Ovary (tissue), 9 donors: ENCODE results near the gene PI4K2A. TPM values are rescaled to one million over a fixed set of nuclear protein-coding genes. Genes with fewer than 3 reads are reported as not detected.

Experiments used
- DNase-seq, 5 donors: peaks; one replicate each; pipeline ENCODE4 v3.0.0-alpha.2; 2019 to 2020
- H3K27ac ChIP-seq, 2 donors: fragments of 200-600 bp; one replicate each; pipeline versions ENCODE4 v1.5.1 to v1.8.0; 2019 to 2022
- H3K27me3 ChIP-seq: fragments of 200-600 bp; one replicate; pipeline ENCODE4 v1.8.0; 2022
- H3K36me3 ChIP-seq: fragments of 200-600 bp; sonication (generic); one replicate; pipeline ENCODE4 v1.5.1; 2019
- H3K4me1 ChIP-seq: one replicate; pipeline ENCODE4 v1.8.1; 2013; ENCODE audit warnings: mild to moderate bottlenecking, moderate library complexity; ENCODE audit not compliant: insufficient read depth
- H3K4me3 ChIP-seq: fragments of 200-600 bp; sonication (generic); one replicate; pipeline ENCODE4 v1.5.1; 2017
- H3K9me3 ChIP-seq, 2 donors: fragments of 200-600 bp in 1 of 2; sonication (generic) in 1 of 2; one replicate each; pipeline versions ENCODE4 v1.5.1 to v1.8.1; 2013 to 2019; ENCODE audit warnings: mild to moderate bottlenecking in 1 of 2, moderate library complexity in 1 of 2
- EP300 ChIP-seq: sonication (generic); formaldehyde crosslinking; IDR thresholded peaks from one replicate; pipeline ENCODE4 v1.6.1; 2017; ENCODE audit warnings: antibody characterized with exemption
- POLR2A ChIP-seq: fragments of 450-650 bp; IDR thresholded peaks from one replicate; pipeline ENCODE4 v1.6.1; 2017; ENCODE audit warnings: antibody characterized with exemption, mild to moderate bottlenecking, moderate library complexity
- WGBS, 3 donors: extraction: QIAGEN DNeasy Blood & Tissue Kit in 1 of 3; methylation state at CpG; one replicate each; pipeline versions ENCODE4 v1.1.5 to v1.1.7; 2013 to 2017; 5-methylcytosine and 5-hydroxymethylcytosine counted together
- intact Hi-C, 4 donors: fragments of 100-400 bp; cut with DNase I; formaldehyde crosslinking; loops; one replicate each; pipeline versions ENCODE4 v1.11.0 to v1.15.1; 2022 to 2023
- polyA plus RNA-seq, 2 donors: library from polyadenylated mRNA; stranded (reverse); fragments of 200-250 nt in 1 of 2; fragments of 350-450 nt in 1 of 2; fragmentation: Illumina TruSeq in 1 of 2; extraction: RNeasy Lipid Tissue Mini Kit (QIAGEN cat#74804) in 1 of 2; gene quantifications; one replicate each; pipeline ENCODE4 v1.2.3, GENCODE V29; 2013 to 2014
- total RNA-seq, 7 donors: library from RNA; depleted of rRNA in 2 of 7; stranded (reverse); fragments of >200 nt in 2 of 7; fragmentation: NEBNext Ultra II Directional in 3 of 7; extraction: Animal tissue kit (Norgen Biotek cat#: 25700) in 3 of 7; gene quantifications; one replicate each; pipeline versions ENCODE4 v1.1.0 to v1.2.4, GENCODE V29; 2016 to 2023
- TF ChIP-seq, protein P1 (sequence below), 3 donors: fragments of 450-650 bp in 2 of 3; fragments of 200-600 bp in 1 of 3; IDR thresholded peaks; one replicate each; pipeline versions ENCODE4 v1.5.1 to v1.8.0; 2016 to 2022; ENCODE audit warnings: antibody characterized with exemption in 3 of 3, mild to moderate bottlenecking in 1 of 3
- donor health status: DM: no; HTN: no; CAD: no; lungs with moderate emphysema.
- donor health status: DM: no; HTN: no; CAD: no.
- donor health status: Bipolar disorder and iron deficiency.
- donor health status: DM: yes; HTN: yes; CAD: no.
- donor health status: DM: no; HTN: no; CAD: no.
- donor health status: DM: yes; HTN: yes; CAD: no.

The PI4K2A gene
- total and polyA plus RNA-seq, 9 donors = 10.8 to 23.8 (median 12.6) TPM

DNA sequence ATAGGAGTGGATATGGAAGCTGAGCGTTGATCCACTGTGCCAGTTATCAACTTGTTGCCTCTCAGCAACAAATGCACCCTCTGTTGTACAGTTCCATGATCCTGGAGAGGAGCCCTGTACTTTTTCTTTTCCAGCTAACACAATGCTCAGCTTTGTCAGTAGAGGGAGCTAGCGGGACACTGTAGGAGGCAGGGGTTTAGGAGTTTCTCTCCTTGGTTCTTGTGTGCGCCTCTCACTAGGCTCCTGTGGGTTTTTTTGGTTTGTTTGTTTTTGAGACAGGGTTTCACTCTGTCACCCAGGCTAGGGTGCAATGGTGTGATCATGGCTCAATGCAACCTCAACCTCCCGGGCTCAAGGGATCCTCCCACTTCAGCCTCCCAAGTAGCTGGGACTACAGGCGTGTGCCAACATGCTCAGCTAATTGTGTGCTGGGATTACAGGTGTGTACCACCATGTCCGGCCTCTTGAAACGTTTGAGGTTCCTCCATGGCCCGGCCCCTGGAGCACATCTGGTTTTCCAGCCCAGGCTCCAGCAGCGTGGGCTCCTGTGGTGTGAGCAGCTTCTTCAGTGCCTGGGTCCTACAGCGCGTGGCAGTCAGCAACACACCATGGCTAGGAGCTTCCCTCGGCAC is 61.1 kb downstream of the PI4K2A start:
- TF ChIP-seq EP300 (no peak), POLR2A (no peak)
- TF ChIP-seq, protein P1, sequence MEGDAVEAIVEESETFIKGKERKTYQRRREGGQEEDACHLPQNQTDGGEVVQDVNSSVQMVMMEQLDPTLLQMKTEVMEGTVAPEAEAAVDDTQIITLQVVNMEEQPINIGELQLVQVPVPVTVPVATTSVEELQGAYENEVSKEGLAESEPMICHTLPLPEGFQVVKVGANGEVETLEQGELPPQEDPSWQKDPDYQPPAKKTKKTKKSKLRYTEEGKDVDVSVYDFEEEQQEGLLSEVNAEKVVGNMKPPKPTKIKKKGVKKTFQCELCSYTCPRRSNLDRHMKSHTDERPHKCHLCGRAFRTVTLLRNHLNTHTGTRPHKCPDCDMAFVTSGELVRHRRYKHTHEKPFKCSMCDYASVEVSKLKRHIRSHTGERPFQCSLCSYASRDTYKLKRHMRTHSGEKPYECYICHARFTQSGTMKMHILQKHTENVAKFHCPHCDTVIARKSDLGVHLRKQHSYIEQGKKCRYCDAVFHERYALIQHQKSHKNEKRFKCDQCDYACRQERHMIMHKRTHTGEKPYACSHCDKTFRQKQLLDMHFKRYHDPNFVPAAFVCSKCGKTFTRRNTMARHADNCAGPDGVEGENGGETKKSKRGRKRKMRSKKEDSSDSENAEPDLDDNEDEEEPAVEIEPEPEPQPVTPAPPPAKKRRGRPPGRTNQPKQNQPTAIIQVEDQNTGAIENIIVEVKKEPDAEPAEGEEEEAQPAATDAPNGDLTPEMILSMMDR (IDR thresholded peaks at IDR 0.05) = peak; percentile 47 to 75 (median 64)

GRCh38 chr10:97703398-97704067 is 63.1 kb downstream of the PI4K2A start:
- Histone ChIP-seq H3K9me3 (no peaks in the 10 kb centered on the region), H3K27ac (no peak overlapping the region), H3K4me1 (no peaks in the 10 kb centered on the region), H3K4me3 (no peak overlapping the region), H3K27me3 (no peaks in the 10 kb centered on the region), H3K36me3 (no peaks in the 10 kb centered on the region)
- no peak for DNase-seq
- WGBS, 3 donors = 84 to 86% (median 85%) methylated on average over 7 of the region's 7 CpGs
- intact Hi-C loops = no loop called here
- TF ChIP-seq EP300 (no peak), POLR2A (no peak)
- TF ChIP-seq, protein P1 (IDR thresholded peaks at IDR 0.05) = no peak

More for the DNA sequence above, 61.1 kb downstream of the PI4K2A start:
- no peak overlapping the region for H3K27ac ChIP-seq
- no peaks in the 10 kb centered on the region for H3K36me3 ChIP-seq
- H3K4me1 ChIP-seq = no peaks in the 10 kb centered on the region
- H3K4me3 ChIP-seq = no peak overlapping the region
- WGBS, 3 donors = 39 to 43% (median 41%) methylated on average over 12 of the region's 12 CpGs
- H3K9me3 ChIP-seq = no peaks in the 10 kb centered on the region
- H3K27me3 ChIP-seq = no peaks in the 10 kb centered on the region
- intact Hi-C loops = no loop called here
- peak in 1 of 5 donors; percentile 64 for DNase-seq

- Histone ChIP-seq H3K4me3 (no peak overlapping the region), H3K9me3 (no peaks in the 10 kb centered on the region), H3K4me1 (no peaks in the 10 kb centered on the region), H3K27me3 (no peaks in the 10 kb centered on the region), H3K36me3 (no peaks in the 10 kb centered on the region), H3K27ac (no peak overlapping the region)
- 45 to 50% (median 49%) methylated on average over 1 of the region's 1 CpG for WGBS, 3 donors
- intact Hi-C loops = no loop called here
- no peak for DNase-seq
- TF ChIP-seq, protein P1 (IDR thresholded peaks at IDR 0.05) = no peak
- TF ChIP-seq POLR2A (no peak), EP300 (no peak)
Observed at GRCh38 chr10:97704341-97704740, 63.9 kb downstream of the PI4K2A start.

DNA sequence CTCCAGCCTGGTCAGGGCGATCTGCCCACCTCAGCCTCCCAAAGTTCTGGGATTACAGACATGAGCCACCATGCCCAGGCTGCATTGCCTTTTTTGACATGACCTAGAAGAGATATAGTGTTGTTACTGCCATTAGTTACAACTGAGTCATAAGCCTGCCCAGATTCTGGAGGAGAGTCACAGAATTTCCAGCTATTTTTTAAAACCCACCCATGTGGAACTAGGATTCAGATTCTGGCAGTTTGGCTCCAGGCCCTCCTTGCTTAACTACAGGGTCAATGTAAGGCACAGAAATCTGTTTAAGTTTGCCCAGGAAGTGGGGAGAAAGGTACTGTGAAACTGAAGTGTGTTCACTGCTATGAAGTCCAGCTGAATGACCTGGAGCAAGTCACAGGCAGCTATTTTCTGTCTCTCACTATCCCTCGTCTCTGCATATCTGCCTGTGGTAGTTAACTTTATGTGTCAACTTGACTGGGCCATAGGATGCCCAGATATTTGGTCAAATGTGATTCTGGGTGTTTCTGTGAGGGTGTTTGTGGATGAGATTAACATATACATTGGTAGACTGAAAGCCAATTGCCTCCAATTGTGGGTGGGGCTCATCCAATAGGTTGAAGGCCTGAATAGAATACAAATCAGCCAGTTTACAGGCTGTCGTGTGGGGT is 64.7 kb downstream of the PI4K2A start:
- Histone ChIP-seq H3K9me3 (no peaks in the 10 kb centered on the region), H3K4me3 (no peak overlapping the region), H3K4me1 (peaks cover 3% of the 10 kb centered on the region), H3K27me3 (no peaks in the 10 kb centered on the region), H3K27ac (no peak overlapping the region), H3K36me3 (no peaks in the 10 kb centered on the region)
- intact Hi-C loops = no loop called here
- TF ChIP-seq POLR2A = no peak
- TF ChIP-seq EP300 = no peak
- DNase-seq = no peak
- WGBS, 3 donors = 85 to 93% (median 85%) methylated on average over 3 of the region's 3 CpGs
